DOHH2 (cell line): ENCODE measurements around the gene ATP10B.

Source experiments
- H3F3A ChIP-seq: fragments of 200-600 bp; sonication (generic), shearing (Covaris generic); 2 replicates; pipeline ENCODE4 v1.6.0; 2016; ENCODE audit warnings: antibody characterized with exemption, mild to moderate bottlenecking; ENCODE audit not compliant: control insufficient read depth, insufficient read depth
- H3K27ac ChIP-seq: fragments of 200-600 bp; sonication (generic); 2 replicates; pipeline ENCODE4 v1.5.1; 2014; ENCODE audit warnings: low read depth, mild to moderate bottlenecking, low read length, moderate library complexity
- H3K27me3 ChIP-seq: fragments of 200-600 bp; sonication (generic); 2 replicates; pipeline ENCODE4 v1.6.1; 2014; ENCODE audit warnings: mild to moderate bottlenecking, low read length, mixed read lengths; ENCODE audit not compliant: control insufficient read depth
- H3K36me3 ChIP-seq: fragments of 200-600 bp; sonication (generic); 2 replicates; pipeline ENCODE4 v1.6.1; 2014; ENCODE audit warnings: mild to moderate bottlenecking, low read length, moderate library complexity, mixed read lengths; ENCODE audit not compliant: control insufficient read depth
- H3K4me1 ChIP-seq: fragments of 200-600 bp; sonication (generic); 2 replicates; pipeline ENCODE4 v1.6.1; 2014; ENCODE audit warnings: mild to moderate bottlenecking, low read length, mixed read lengths; ENCODE audit not compliant: control insufficient read depth
- H3K4me2 ChIP-seq: fragments of 200-600 bp; sonication (generic); 2 replicates; pipeline ENCODE4 v1.6.0; 2014; ENCODE audit warnings: mild to moderate bottlenecking, low read length, moderate library complexity
- H3K4me3 ChIP-seq: fragments of 200-600 bp; sonication (generic); 2 replicates; pipeline ENCODE4 v1.5.1; 2014; ENCODE audit warnings: mild to moderate bottlenecking, low read length, mixed read lengths
- H3K79me2 ChIP-seq: fragments of 200-600 bp; sonication (generic); 2 replicates; pipeline ENCODE4 v1.6.1; 2014; ENCODE audit warnings: mild to moderate bottlenecking, low read length, mixed read lengths; ENCODE audit not compliant: control insufficient read depth
- H3K9me2 ChIP-seq: fragments of 200-600 bp; sonication (generic); replicated peaks from 2 replicates; pipeline ENCODE4 v1.6.1; 2014; ENCODE audit warnings: mild to moderate bottlenecking, low read length, mixed read lengths; ENCODE audit not compliant: control insufficient read depth
- H3K9me3 ChIP-seq: fragments of 200-600 bp; sonication (generic); 2 replicates; pipeline ENCODE4 v1.6.1; 2014; ENCODE audit warnings: antibody characterized with exemption, low read length, mixed read lengths; ENCODE audit not compliant: control insufficient read depth, insufficient read depth
- H4K20me1 ChIP-seq: fragments of 200-600 bp; sonication (generic); 2 replicates; pipeline ENCODE4 v1.6.0; 2014; ENCODE audit warnings: low read depth, mild to moderate bottlenecking, antibody characterized with exemption, low read length, moderate library complexity; ENCODE audit not compliant: control insufficient read depth, insufficient read depth
- CTCF ChIP-seq: fragments of 200-600 bp; sonication (generic); IDR thresholded peaks from one replicate; pipeline ENCODE4 v1.5.1; 2014; ENCODE audit warnings: antibody characterized with exemption, mild to moderate bottlenecking, low read depth, low read length; ENCODE audit not compliant: poor library complexity, severe bottlenecking
- EZH2phosphoT487 ChIP-seq: fragments of 200-600 bp; sonication (generic); IDR thresholded peaks from 2 replicates; pipeline ENCODE4 v1.6.1; 2017; ENCODE audit warnings: borderline replicate concordance, mild to moderate bottlenecking, antibody characterized with exemption, low read length, moderate library complexity, mixed read lengths

ATP10B gene

GRCh38 chr5:160643616-160644240, 208.3 kb downstream of the ATP10B start:
- no peak for TF ChIP-seq CTCF
- no peak for TF ChIP-seq EZH2phosphoT487
- no peak overlapping the region for H3K4me2 ChIP-seq
- H3K9me3 ChIP-seq = no peaks in the 10 kb centered on the region
- H3K27ac ChIP-seq = no peak overlapping the region
- no peaks in the 10 kb centered on the region for H3K36me3 ChIP-seq
- no peak overlapping the region for H3K4me3 ChIP-seq
- no peaks in the 10 kb centered on the region for H3K27me3 ChIP-seq
- no peaks in the 10 kb centered on the region for H4K20me1 ChIP-seq
- H3K79me2 ChIP-seq = no peaks in the 10 kb centered on the region
- H3F3A ChIP-seq = no peaks in the 10 kb centered on the region
- H3K9me2 ChIP-seq = no peaks in the 10 kb centered on the region
- H3K4me1 ChIP-seq = no peaks in the 10 kb centered on the region

- Histone ChIP-seq H3K27me3 (no peaks in the 10 kb centered on the region), H3K27ac (no peak overlapping the region), H3K36me3 (no peaks in the 10 kb centered on the region), H3K4me1 (no peaks in the 10 kb centered on the region), H4K20me1 (no peaks in the 10 kb centered on the region), H3K79me2 (no peaks in the 10 kb centered on the region), H3K4me3 (no peak overlapping the region), H3K9me2 (no peaks in the 10 kb centered on the region), H3F3A (no peaks in the 10 kb centered on the region), H3K9me3 (no peaks in the 10 kb centered on the region; the same call in 1 of the 2 replicates), H3K4me2 (no peak overlapping the region)
- TF ChIP-seq EZH2phosphoT487 (no peak), CTCF (no peak)
Observed at GRCh38 chr5:160641405-160641804, 210.6 kb downstream of the ATP10B start.

DNA sequence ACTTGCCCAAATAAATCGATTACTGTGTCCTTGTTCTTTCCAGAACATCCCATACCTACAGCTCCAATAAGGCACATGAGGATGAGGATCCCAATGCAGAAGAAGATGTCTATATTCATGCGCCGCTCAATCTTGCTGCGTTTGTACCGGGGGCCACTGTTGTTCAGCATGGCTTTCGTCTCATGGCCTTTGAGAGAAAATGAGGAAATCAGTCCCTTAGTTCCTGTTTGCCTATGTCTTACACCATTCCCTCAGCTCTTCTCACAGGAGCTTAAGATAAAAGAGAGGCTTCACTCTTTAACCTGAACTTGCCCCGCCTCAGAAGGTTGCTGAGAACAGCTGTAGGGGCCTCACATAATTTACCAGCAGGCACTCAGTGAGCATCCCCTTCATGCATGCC, 211.6 kb downstream of the ATP10B start:
- H3K4me1 ChIP-seq = no peaks in the 10 kb centered on the region

More for the DNA sequence above, 211.6 kb downstream of the ATP10B start:
- H4K20me1 ChIP-seq = no peaks in the 10 kb centered on the region
- no peaks in the 10 kb centered on the region for H3K79me2 ChIP-seq
- no peaks in the 10 kb centered on the region; the same call in 1 of the 2 replicates for H3K9me3 ChIP-seq
- no peaks in the 10 kb centered on the region for H3K27me3 ChIP-seq
- no peaks in the 10 kb centered on the region for H3F3A ChIP-seq
- H3K4me3 ChIP-seq = no peak overlapping the region
- H3K36me3 ChIP-seq = no peaks in the 10 kb centered on the region
- no peaks in the 10 kb centered on the region for H3K9me2 ChIP-seq
- no peak overlapping the region for H3K27ac ChIP-seq
- H3K4me2 ChIP-seq = no peak overlapping the region
- no peak for TF ChIP-seq EZH2phosphoT487
- no peak for TF ChIP-seq CTCF
